AG10803 (cell line): ENCODE results near the gene ADIRF.

ENCODE experiments used
- DNase-seq: peaks from one replicate; pipeline ENCODE4 v3.0.0; 2010; ENCODE audit warnings: low read depth
- H3K4me3 ChIP-seq: 2 replicates; pipeline ENCODE4 v1.5.1; 2011; ENCODE audit warnings: mild to moderate bottlenecking, low read length, control low read depth
- TF ChIP-seq, protein P1 (sequence below): conservative IDR thresholded peaks from 2 replicates; pipeline ENCODE4 v1.5.1; 2011; ENCODE audit warnings: mild to moderate bottlenecking, low read length, control low read depth, inconsistent platforms

The ADIRF gene

GRCh38 chr10:86960003-86960862 is 8.0 kb upstream of the ADIRF start:
- H3K4me3 ChIP-seq: no peak overlapping the region
- peak; percentile 59 for DNase-seq
- TF ChIP-seq, protein P1, sequence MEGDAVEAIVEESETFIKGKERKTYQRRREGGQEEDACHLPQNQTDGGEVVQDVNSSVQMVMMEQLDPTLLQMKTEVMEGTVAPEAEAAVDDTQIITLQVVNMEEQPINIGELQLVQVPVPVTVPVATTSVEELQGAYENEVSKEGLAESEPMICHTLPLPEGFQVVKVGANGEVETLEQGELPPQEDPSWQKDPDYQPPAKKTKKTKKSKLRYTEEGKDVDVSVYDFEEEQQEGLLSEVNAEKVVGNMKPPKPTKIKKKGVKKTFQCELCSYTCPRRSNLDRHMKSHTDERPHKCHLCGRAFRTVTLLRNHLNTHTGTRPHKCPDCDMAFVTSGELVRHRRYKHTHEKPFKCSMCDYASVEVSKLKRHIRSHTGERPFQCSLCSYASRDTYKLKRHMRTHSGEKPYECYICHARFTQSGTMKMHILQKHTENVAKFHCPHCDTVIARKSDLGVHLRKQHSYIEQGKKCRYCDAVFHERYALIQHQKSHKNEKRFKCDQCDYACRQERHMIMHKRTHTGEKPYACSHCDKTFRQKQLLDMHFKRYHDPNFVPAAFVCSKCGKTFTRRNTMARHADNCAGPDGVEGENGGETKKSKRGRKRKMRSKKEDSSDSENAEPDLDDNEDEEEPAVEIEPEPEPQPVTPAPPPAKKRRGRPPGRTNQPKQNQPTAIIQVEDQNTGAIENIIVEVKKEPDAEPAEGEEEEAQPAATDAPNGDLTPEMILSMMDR: peak; percentile 81

- TF ChIP-seq, protein P1: no peak
- no peak overlapping the region for H3K4me3 ChIP-seq
- no peak for DNase-seq
Measured at GRCh38 chr10:86960863-86961434, 7.3 kb upstream of the ADIRF start.

DNA sequence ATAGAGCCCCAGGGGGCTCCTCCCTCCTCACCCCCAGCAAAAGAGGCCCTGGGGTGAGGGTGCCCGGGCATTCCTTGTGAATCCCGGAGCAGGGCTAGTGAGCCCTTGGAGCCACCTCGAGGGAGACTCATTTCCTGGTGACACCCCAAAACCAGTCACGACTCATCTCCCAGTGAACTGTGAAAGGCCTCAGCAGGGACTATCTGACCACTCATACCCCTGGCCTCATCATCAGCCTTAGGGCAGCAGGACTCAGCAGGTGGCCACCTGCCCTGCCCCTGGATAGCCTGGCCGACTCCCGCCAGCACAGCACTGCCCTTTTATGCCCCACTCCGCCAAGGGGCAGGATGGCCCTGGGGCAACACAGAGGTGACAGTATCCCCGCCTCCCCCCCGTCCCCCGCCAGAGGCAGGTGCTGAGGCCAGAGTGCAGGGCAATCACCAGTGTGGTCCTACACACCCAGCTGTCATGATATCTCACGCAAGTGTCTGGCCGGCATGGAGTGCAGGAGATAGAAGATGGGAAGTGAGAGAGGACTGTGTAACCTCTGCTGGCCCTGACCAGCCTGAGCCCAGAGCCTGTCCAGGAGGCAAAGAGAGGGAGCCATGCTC is 6.7 kb upstream of the ADIRF start:
- TF ChIP-seq, protein P1: no peak
- H3K4me3 ChIP-seq: no peak overlapping the region
- DNase-seq: no peak

DNA sequence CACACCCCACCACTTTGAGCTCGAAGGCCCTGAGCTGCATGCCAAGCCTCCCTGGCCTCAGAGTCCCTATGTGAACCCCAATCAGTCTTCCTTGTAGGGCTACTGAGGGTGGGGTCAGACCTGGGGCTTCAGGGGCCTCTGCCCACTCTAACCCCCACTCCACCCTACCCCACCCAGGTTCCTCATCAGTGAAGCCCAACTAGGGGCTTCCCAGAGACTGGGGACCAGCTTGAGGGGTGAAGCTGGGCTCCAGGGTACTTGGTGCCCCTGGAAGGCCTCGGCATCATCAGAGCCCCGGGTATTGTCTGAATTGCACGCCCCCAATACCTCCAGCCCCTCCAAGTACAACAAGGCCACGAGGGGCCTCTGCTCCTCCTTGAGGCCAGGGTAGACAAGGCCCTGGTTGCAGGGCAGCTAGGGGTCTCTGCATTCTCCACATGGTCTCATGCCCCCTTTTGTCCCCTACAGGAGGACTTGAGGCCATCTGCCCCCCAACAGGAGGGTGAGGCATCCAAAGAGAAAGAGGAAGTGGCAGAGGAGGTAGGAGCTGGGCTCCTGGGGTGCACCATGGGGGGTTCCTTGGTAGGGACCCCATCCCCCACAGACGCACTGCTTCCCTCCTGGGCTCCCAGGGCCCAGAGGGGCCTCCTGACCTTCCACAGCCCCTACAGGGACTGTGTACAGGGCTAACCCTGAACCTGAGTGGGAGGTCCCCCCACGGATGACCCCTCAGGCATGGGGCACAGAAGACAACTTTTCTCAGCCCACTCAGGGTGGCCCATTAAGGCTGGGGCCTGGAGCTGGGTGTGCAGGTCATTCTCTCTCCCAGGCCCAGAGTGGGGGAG is 5.9 kb upstream of the ADIRF start:
- no peak overlapping the region for H3K4me3 ChIP-seq

GRCh38 chr10:86962981-86963310 is 5.3 kb upstream of the ADIRF start:
- TF ChIP-seq, protein P1: no peak
- DNase-seq: no peak
- H3K4me3 ChIP-seq: no peak overlapping the region

More for the DNA sequence above, 5.9 kb upstream of the ADIRF start:
- TF ChIP-seq, protein P1: no peak
- DNase-seq: no peak

DNA sequence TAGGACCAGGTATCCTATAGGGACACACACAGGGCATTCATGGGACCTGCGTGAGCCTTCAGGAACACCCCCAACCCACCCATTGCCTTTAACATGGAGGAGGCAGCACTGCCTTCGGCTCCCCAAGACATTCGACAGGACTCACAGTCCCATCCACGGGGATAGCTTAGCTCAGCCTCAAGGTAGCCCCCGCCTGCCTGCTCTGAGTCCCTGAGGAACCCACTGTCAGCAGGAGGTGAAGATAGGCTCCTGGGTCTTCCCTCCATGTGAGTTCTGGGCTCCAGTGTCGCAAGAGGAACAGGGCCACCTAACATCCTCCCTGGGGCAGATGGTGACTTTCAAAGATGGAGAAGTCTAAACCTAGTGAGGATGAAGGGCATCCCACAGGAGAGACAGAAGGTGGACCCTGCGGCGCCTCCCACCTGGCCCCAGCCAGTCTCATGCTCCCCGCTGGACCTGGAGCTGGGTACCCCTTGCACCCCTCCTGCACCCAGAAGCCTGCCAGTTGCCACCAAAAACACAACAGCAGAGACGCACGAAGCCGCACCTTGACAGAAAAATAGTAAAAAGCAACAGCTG is 4.9 kb upstream of the ADIRF start:
- TF ChIP-seq, protein P1: no peak
- H3K4me3 ChIP-seq: no peak overlapping the region
- no peak for DNase-seq
